HG02763 (cell line): Measurements from ENCODE around the gene GRIK4.
"Not testable (repeated sequence)": the region's sequence is repeated elsewhere in the genome, so short reads cannot be mapped to it uniquely, and the experiment has no call there.

Source experiments
- ATAC-seq: cut with Tn5 transposase; IDR thresholded peaks from one replicate; pipeline ENCODE4 v1.9.1; 2021; ENCODE audit warnings: mild to moderate bottlenecking, moderate library complexity; ENCODE audit not compliant: unreplicated experiment

Gene GRIK4

GRCh38 chr11:120973501-120973900, 462.0 kb downstream of the GRIK4 start:
- no peak for ATAC-seq

GRCh38 chr11:120974466-120974865, 462.9 kb downstream of the GRIK4 start:
- ATAC-seq, result no peak

- no peak for ATAC-seq
Measured at GRCh38 chr11:120974965-120975364, 463.4 kb downstream of the GRIK4 start.

GRCh38 chr11:120977266-120978137, 466.0 kb downstream of the GRIK4 start:
- no peak for ATAC-seq

- ATAC-seq, result no peak
Measured at GRCh38 chr11:120978701-120979100, 467.2 kb downstream of the GRIK4 start.

- no peak for ATAC-seq
Measured at GRCh38 chr11:120985718-120986569, 474.4 kb downstream of the GRIK4 start.

- no peak for ATAC-seq
Measured at GRCh38 chr11:120988603-120989002, 477.1 kb downstream of the GRIK4 start.

GRCh38 chr11:120991830-120992686, 480.5 kb downstream of the GRIK4 start:
- ATAC-seq, result no peak

- ATAC-seq, result no peak
Measured at GRCh38 chr11:120994091-120994859, 482.7 kb downstream of the GRIK4 start.

- ATAC-seq, result no peak
Measured at GRCh38 chr11:120995184-120995583, 483.6 kb downstream of the GRIK4 start.

GRCh38 chr11:120996973-120997372, 485.4 kb downstream of the GRIK4 start:
- ATAC-seq, result no peak

GRCh38 chr11:120998581-120998980, 487.0 kb downstream of the GRIK4 start:
- ATAC-seq, result no peak

- ATAC-seq, result no peak
Measured at GRCh38 chr11:121004206-121004840, 492.8 kb downstream of the GRIK4 start.

GRCh38 chr11:121006922-121007321, 495.4 kb downstream of the GRIK4 start:
- no peak for ATAC-seq

GRCh38 chr11:121008551-121008950, 497.0 kb downstream of the GRIK4 start:
- ATAC-seq, result no peak

GRCh38 chr11:121012091-121012490, 500.5 kb downstream of the GRIK4 start:
- ATAC-seq, result no peak

GRCh38 chr11:121018746-121019145, 507.2 kb downstream of the GRIK4 start:
- ATAC-seq, result no peak

GRCh38 chr11:121021718-121022117, 510.2 kb downstream of the GRIK4 start:
- ATAC-seq, result not testable (repeated sequence)

- peak; percentile 93 for ATAC-seq
Measured at GRCh38 chr11:121023848-121024751, 512.6 kb downstream of the GRIK4 start, which contains the start of gene TBCEL. Gene TBCEL (plus strand): TSS chr11:121024102. CDS start chr11:121045691, 21,589 bp downstream.
